SK-N-SH (cell line): Measurements from ENCODE around the gene CCDC78. TPM values are rescaled to one million over a fixed set of nuclear protein-coding genes. Genes with fewer than 3 reads are reported as not detected.

Experiments used
- CTCF ChIA-PET: fragments of 300-600, 350-600 bp; formaldehyde crosslinking; extraction: SDS; loops from one replicate; lab custom pipeline; 2021; lab: Yijun Ruan, JAX
- POLR2A ChIA-PET: fragments of 350-600 bp; sonication (Branson Sonifier 250); formaldehyde crosslinking; extraction: SDS; loops from one replicate; lab custom pipeline; 2020; ENCODE audit warnings: antibody characterized with exemption, inconsistent platforms; lab: Yijun Ruan, JAX
- DNase-seq: peaks from one replicate; pipeline ENCODE4 v3.0.0; 2012
- H2AFZ ChIP-seq: fragments of 200-600 bp; sonication (generic); 2 replicates; pipeline ENCODE4 v1.8.1; 2016; ENCODE audit warnings: antibody characterized with exemption, mild to moderate bottlenecking, low read depth
- H3F3A ChIP-seq: fragments of 200-600 bp; sonication (generic); replicated peaks from 2 replicates; pipeline ENCODE3; 2016; ENCODE audit warnings: antibody characterized with exemption, mild to moderate bottlenecking; ENCODE audit not compliant: insufficient read depth
- H3K27ac ChIP-seq, 2 experiments: fragments of 200-500 bp in 1 of 2; fragments of 200-600 bp in 1 of 2; sonication (Bioruptor generic) in 1 of 2; sonication (generic), shearing (Covaris generic) in 1 of 2; 2 replicates each; pipeline versions ENCODE4 v1.5.1 to v1.6.1; 2014 to 2016; ENCODE audit warnings: low read depth in 2 of 2, inconsistent platforms in 1 of 2, low read length in 1 of 2, mild to moderate bottlenecking in 1 of 2, mixed read lengths in 1 of 2
- H3K27me3 ChIP-seq: fragments of 200-600 bp; sonication (generic), shearing (Covaris generic); 2 replicates; pipeline ENCODE4 v1.6.1; 2016; ENCODE audit warnings: mixed run types; ENCODE audit not compliant: insufficient read depth
- H3K36me3 ChIP-seq, 2 experiments: fragments of 200-500 bp in 1 of 2; fragments of 200-600 bp in 1 of 2; sonication (Bioruptor generic) in 1 of 2; sonication (generic) in 1 of 2; replicated peaks in 1 of 2; 2 replicates each; pipeline versions ENCODE3 to v1.5.1; 2014 to 2016; ENCODE audit warnings: low read length in 1 of 2, mild to moderate bottlenecking in 1 of 2; ENCODE audit not compliant: insufficient read depth in 2 of 2, control insufficient read depth in 1 of 2
- H3K4me1 ChIP-seq, 2 experiments: fragments of 200-500 bp in 1 of 2; fragments of 200-600 bp in 1 of 2; sonication (Bioruptor generic) in 1 of 2; sonication (generic), shearing (Covaris generic) in 1 of 2; 2 replicates each; pipeline versions ENCODE4 v1.5.1 to v1.6.1; 2014 to 2016; ENCODE audit warnings: low read depth in 1 of 2, low read length in 1 of 2, mixed run types in 1 of 2; ENCODE audit not compliant: insufficient read depth in 2 of 2, control insufficient read depth in 1 of 2
- H3K4me2 ChIP-seq: fragments of 200-600 bp; sonication (generic), shearing (Covaris generic); 2 replicates; pipeline ENCODE4 v1.6.1; 2017; ENCODE audit warnings: mixed run types
- H3K4me3 ChIP-seq, 2 experiments: fragments of 200-500 bp in 1 of 2; fragments of 200-600 bp in 1 of 2; sonication (Bioruptor generic) in 1 of 2; sonication (generic), shearing (Covaris generic) in 1 of 2; 2 replicates each; pipeline versions ENCODE4 v1.5.1 to v1.8.1; 2014 to 2016; ENCODE audit warnings: low read depth in 2 of 2, inconsistent platforms in 1 of 2, low read length in 1 of 2, mild to moderate bottlenecking in 1 of 2, mixed read lengths in 1 of 2, moderate library complexity in 1 of 2
- H3K79me2 ChIP-seq: fragments of 200-600 bp; sonication (generic); 2 replicates; pipeline ENCODE4 v1.8.1; 2017; ENCODE audit warnings: mild to moderate bottlenecking; ENCODE audit not compliant: insufficient read depth
- H3K9ac ChIP-seq: fragments of 200-600 bp; sonication (generic); 2 replicates; pipeline ENCODE4 v1.6.1; 2017; ENCODE audit warnings: mixed run types
- H3K9me2 ChIP-seq: fragments of 200-600 bp; sonication (generic); 2 replicates; pipeline ENCODE4 v1.6.1; 2017; ENCODE audit warnings: mixed run types
- H3K9me3 ChIP-seq: fragments of 200-600 bp; sonication (generic); 2 replicates; pipeline ENCODE4 v1.6.1; 2017; ENCODE audit warnings: mixed run types, mild to moderate bottlenecking, moderate library complexity
- H4K20me1 ChIP-seq: fragments of 200-600 bp; sonication (generic); 2 replicates; pipeline ENCODE4 v1.6.1; 2017; ENCODE audit warnings: mild to moderate bottlenecking, mixed run types; ENCODE audit not compliant: insufficient read depth
- CHD2 ChIP-seq: fragments of 150-350 bp; IDR thresholded peaks from 2 replicates; pipeline ENCODE4 v1.6.1; 2018; ENCODE audit warnings: low read length; ENCODE audit not compliant: partially characterized antibody
- ELF1 ChIP-seq: IDR thresholded peaks from 2 replicates; pipeline ENCODE4 v1.4.0; 2012
- EP300 ChIP-seq, 2 experiments: IDR thresholded peaks; 2 replicates each; pipeline versions ENCODE4 v1.4.0 to v1.6.1; 2012; ENCODE audit warnings: borderline replicate concordance in 1 of 2, low read depth in 1 of 2, low read length in 1 of 2
- FOSL2 ChIP-seq: IDR thresholded peaks from 2 replicates; pipeline ENCODE4 v1.4.0; 2012; ENCODE audit warnings: low read depth, mild to moderate bottlenecking, moderate library complexity, borderline replicate concordance
- FOXJ3 ChIP-seq: sonication (generic); formaldehyde crosslinking; IDR thresholded peaks from 2 replicates; pipeline ENCODE4 v1.5.1; 2020; ENCODE audit warnings: mild to moderate bottlenecking, missing genetic modification reagents
- FOXM1 ChIP-seq: IDR thresholded peaks from 2 replicates; pipeline ENCODE4 v1.4.0; 2012; ENCODE audit warnings: low read depth, mild to moderate bottlenecking
- GATA2 ChIP-seq: sonication (generic); formaldehyde crosslinking; IDR thresholded peaks from 2 replicates; pipeline ENCODE4 v1.5.0; 2020; ENCODE audit warnings: mild to moderate bottlenecking, missing genetic modification reagents
- IRF3 ChIP-seq: fragments of 150-350 bp; IDR thresholded peaks from 2 replicates; pipeline ENCODE4 v1.6.1; 2016; ENCODE audit warnings: mild to moderate bottlenecking, low read depth, low read length
- JUND ChIP-seq: IDR thresholded peaks from 2 replicates; pipeline ENCODE4 v1.4.0; 2012
- MAX ChIP-seq: IDR thresholded peaks from 2 replicates; pipeline ENCODE4 v1.4.0; 2012; ENCODE audit warnings: low read depth
- NFIC ChIP-seq: IDR thresholded peaks from 2 replicates; pipeline ENCODE4 v1.4.0; 2012; ENCODE audit warnings: borderline replicate concordance
- POLR2AphosphoS5 ChIP-seq: IDR thresholded peaks from 2 replicates; pipeline ENCODE4 v1.6.1; 2012; ENCODE audit warnings: low read depth, low read length
- SMC3 ChIP-seq: IDR thresholded peaks from 2 replicates; pipeline ENCODE4 v1.6.1; 2012; ENCODE audit warnings: low read depth, low read length, improper control_type of control experiment
- TAF1 ChIP-seq: IDR thresholded peaks from 2 replicates; pipeline ENCODE4 v1.6.1; 2012; ENCODE audit warnings: low read depth, mild to moderate bottlenecking, low read length, moderate library complexity, borderline replicate concordance
- USF1 ChIP-seq: IDR thresholded peaks from 2 replicates; pipeline ENCODE4 v1.4.0; 2012; ENCODE audit warnings: low read depth, borderline replicate concordance
- YY1 ChIP-seq: IDR thresholded peaks from 2 replicates; pipeline ENCODE4 v1.4.0; 2012; ENCODE audit warnings: low read depth, mild to moderate bottlenecking
- WGBS: methylation state at CpG from one replicate; pipeline ENCODE4 v1.1.6; 2017; ENCODE audit warnings: low lambda C conversion rate; 5-methylcytosine and 5-hydroxymethylcytosine counted together
- polyA plus RNA-seq, 3 experiments: library from polyadenylated mRNA; depleted of rRNA; stranded (reverse); fragments of >200 nt; gene quantifications; 2 replicates each; pipeline ENCODE4 v1.2.3, GENCODE V29; 2012
- TF ChIP-seq, protein P1 (sequence below): IDR thresholded peaks from 2 replicates; pipeline ENCODE4; 2012

CCDC78 gene
- polyA plus RNA-seq, 1 of the 3 experiments (the other 2 are of a cell fraction): 15.4 TPM

GRCh38 chr16:766008-766819 lies 40.0 kb upstream of the CCDC78 start:
- CTCF ChIA-PET: interaction anchor here (1.2 kb wide), 1 partner anchor 25 kb away, joined by 5 read pairs; the partner anchor contains the start of gene CIAO3
- WGBS: 64% methylated on average over 15 of the region's 29 CpGs
- no peak overlapping the region for H3K4me3 ChIP-seq
- H3K27me3 ChIP-seq: no peaks in the 10 kb centered on the region
- H3K9me2 ChIP-seq: no peaks in the 10 kb centered on the region
- H3K4me2 ChIP-seq: no peak overlapping the region
- no peak overlapping the region for H3K27ac ChIP-seq
- H3K9ac ChIP-seq: no peak overlapping the region
- H3K9me3 ChIP-seq: no peaks in the 10 kb centered on the region
- no peak overlapping the region for H2AFZ ChIP-seq
- no peaks in the 10 kb centered on the region for H3K4me1 ChIP-seq
- POLR2A ChIA-PET: no interaction called here
- no peaks in the 10 kb centered on the region for H3K79me2 ChIP-seq
- TF ChIP-seq GATA2 (CRISPR knock-in tag) (no peak), TAF1 (no peak), MAX (no peak), IRF3 (no peak), FOXM1 (no peak), NFIC (no peak), POLR2AphosphoS5 (no peak), SMC3 (no peak), USF1 (no peak), ELF1 (no peak), FOSL2 (no peak), FOXJ3 (no peak), YY1 (no peak), JUND (no peak), CHD2 (no peak), EP300 (IDR thresholded peaks at IDR 0.05; ENCODE audit: borderline replicate concordance in 1 of 2, low read depth in 1 of 2, low read length in 1 of 2) (no peak)
- TF ChIP-seq, protein P1, sequence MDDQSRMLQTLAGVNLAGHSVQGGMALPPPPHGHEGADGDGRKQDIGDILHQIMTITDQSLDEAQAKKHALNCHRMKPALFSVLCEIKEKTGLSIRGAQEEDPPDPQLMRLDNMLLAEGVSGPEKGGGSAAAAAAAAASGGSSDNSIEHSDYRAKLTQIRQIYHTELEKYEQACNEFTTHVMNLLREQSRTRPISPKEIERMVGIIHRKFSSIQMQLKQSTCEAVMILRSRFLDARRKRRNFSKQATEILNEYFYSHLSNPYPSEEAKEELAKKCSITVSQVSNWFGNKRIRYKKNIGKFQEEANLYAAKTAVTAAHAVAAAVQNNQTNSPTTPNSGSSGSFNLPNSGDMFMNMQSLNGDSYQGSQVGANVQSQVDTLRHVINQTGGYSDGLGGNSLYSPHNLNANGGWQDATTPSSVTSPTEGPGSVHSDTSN: no peak
- TF ChIP-seq, all 33 proteins: peak for 0
- DNase-seq: no peak
- Histone ChIP-seq H4K20me1 (no peaks in the 10 kb centered on the region), H3F3A (no peaks in the 10 kb centered on the region), H3K36me3 (no peaks in the 10 kb centered on the region)
